Loucy (cell line): ENCODE results near the gene FFAR1.

Source experiments
- H2AFZ ChIP-seq: fragments of 200-600 bp; sonication (generic); 2 replicates; pipeline ENCODE4 v1.6.0; 2016; ENCODE audit warnings: antibody characterized with exemption, mild to moderate bottlenecking, low read length, moderate library complexity
- H3F3A ChIP-seq: fragments of 200-600 bp; 2 replicates; pipeline ENCODE4 v1.6.0; 2016; ENCODE audit warnings: antibody characterized with exemption, low read depth, mild to moderate bottlenecking
- H3K27me3 ChIP-seq: fragments of 200-600 bp; sonication (generic); 2 replicates; pipeline ENCODE4 v1.6.1; 2014; ENCODE audit warnings: low read length, mild to moderate bottlenecking; ENCODE audit not compliant: insufficient read depth, poor library complexity, severe bottlenecking
- H3K36me3 ChIP-seq: fragments of 200-600 bp; sonication (generic); 2 replicates; pipeline ENCODE4 v1.6.1; 2016; ENCODE audit warnings: low read length; ENCODE audit not compliant: insufficient read depth
- H3K4me1 ChIP-seq: fragments of 200-600 bp; sonication (generic); 2 replicates; pipeline ENCODE4 v1.5.1; 2014; ENCODE audit warnings: low read length, mild to moderate bottlenecking; ENCODE audit not compliant: insufficient read depth, poor library complexity, severe bottlenecking
- H3K4me2 ChIP-seq: fragments of 200-600 bp; sonication (generic); 2 replicates; pipeline ENCODE4 v1.6.0; 2014; ENCODE audit warnings: antibody characterized with exemption, low read length, low read depth, mild to moderate bottlenecking; ENCODE audit not compliant: poor library complexity, severe bottlenecking
- H3K4me3 ChIP-seq: fragments of 200-600 bp; sonication (generic); 2 replicates; pipeline ENCODE4 v1.5.1; 2014; ENCODE audit warnings: low read length, mild to moderate bottlenecking, mixed read lengths; ENCODE audit not compliant: poor library complexity, severe bottlenecking
- H3K79me2 ChIP-seq: fragments of 200-600 bp; sonication (generic); 2 replicates; pipeline ENCODE4 v1.6.1; 2014; ENCODE audit warnings: low read length; ENCODE audit not compliant: insufficient read depth
- H3K9ac ChIP-seq: fragments of 200-600 bp; sonication (generic); 2 replicates; pipeline ENCODE4 v1.6.0; 2014; ENCODE audit warnings: mild to moderate bottlenecking, low read depth, low read length, moderate library complexity; ENCODE audit not compliant: poor library complexity, severe bottlenecking
- H3K9me2 ChIP-seq: fragments of 200-600 bp; sonication (generic); replicated peaks from 2 replicates; pipeline ENCODE4 v1.6.1; 2016; ENCODE audit warnings: low read depth, low read length, mixed read lengths
- H3K9me3 ChIP-seq: fragments of 200-600 bp; sonication (generic); 2 replicates; pipeline ENCODE4 v1.6.1; 2014; ENCODE audit warnings: mild to moderate bottlenecking, antibody characterized with exemption, low read length, low read depth; ENCODE audit not compliant: insufficient read depth
- H4K20me1 ChIP-seq: fragments of 200-600 bp; sonication (generic); 2 replicates; pipeline ENCODE4 v1.6.0; 2014; ENCODE audit warnings: antibody characterized with exemption, low read length, mild to moderate bottlenecking; ENCODE audit not compliant: insufficient read depth, poor library complexity, severe bottlenecking
- CTCF ChIP-seq: fragments of 200-600 bp; sonication (generic); conservative IDR thresholded peaks from 2 replicates; pipeline ENCODE4 v1.5.1; 2014; ENCODE audit warnings: mild to moderate bottlenecking, antibody characterized with exemption, low read length
- EZH2phosphoT487 ChIP-seq: fragments of 200-600 bp; IDR thresholded peaks from 2 replicates; pipeline ENCODE4 v1.6.1; 2018; ENCODE audit warnings: antibody characterized with exemption, mild to moderate bottlenecking, moderate library complexity, borderline replicate concordance

FFAR1 gene

GRCh38 chr19:35340431-35340830, 7.3 kb upstream of the FFAR1 start:
- H3F3A ChIP-seq, result no peaks in the 10 kb centered on the region
- H3K9me2 ChIP-seq, result no peaks in the 10 kb centered on the region
- H3K79me2 ChIP-seq, result no peaks in the 10 kb centered on the region
- no peaks in the 10 kb centered on the region for H3K36me3 ChIP-seq
- no peak overlapping the region for H3K9ac ChIP-seq
- no peak overlapping the region for H3K4me2 ChIP-seq
- no peaks in the 10 kb centered on the region for H3K27me3 ChIP-seq
- H4K20me1 ChIP-seq, result no peaks in the 10 kb centered on the region
- H3K9me3 ChIP-seq, result no peaks in the 10 kb centered on the region
- H2AFZ ChIP-seq, result no peak overlapping the region
- H3K4me3 ChIP-seq, result no peak overlapping the region
- TF ChIP-seq EZH2phosphoT487 (no peak), CTCF (no peak)
- H3K4me1 ChIP-seq, result no peaks in the 10 kb centered on the region

GRCh38 chr19:35341006-35341405, 6.7 kb upstream of the FFAR1 start:
- H3K9me3 ChIP-seq, result no peaks in the 10 kb centered on the region

GRCh38 chr19:35341565-35342225, 6.0 kb upstream of the FFAR1 start:
- no peaks in the 10 kb centered on the region for H3K27me3 ChIP-seq
- no peaks in the 10 kb centered on the region for H3K9me3 ChIP-seq
- H3K4me1 ChIP-seq, result peaks cover 7% of the 10 kb centered on the region
- H3K9ac ChIP-seq, result no peak overlapping the region
- no peaks in the 10 kb centered on the region for H4K20me1 ChIP-seq
- H3K79me2 ChIP-seq, result no peaks in the 10 kb centered on the region
- no peaks in the 10 kb centered on the region for H3F3A ChIP-seq
- H3K4me2 ChIP-seq, result no peak overlapping the region
- H3K36me3 ChIP-seq, result no peaks in the 10 kb centered on the region
- TF ChIP-seq EZH2phosphoT487 (no peak), CTCF (no peak)
- no peaks in the 10 kb centered on the region for H3K9me2 ChIP-seq
- no peak overlapping the region for H2AFZ ChIP-seq
- no peak overlapping the region for H3K4me3 ChIP-seq

More at GRCh38 chr19:35341006-35341405, 6.7 kb upstream of the FFAR1 start:
- no peak overlapping the region for H3K9ac ChIP-seq
- H3K79me2 ChIP-seq, result no peaks in the 10 kb centered on the region
- no peak overlapping the region for H3K4me2 ChIP-seq
- no peaks in the 10 kb centered on the region for H3K27me3 ChIP-seq
- H3K4me1 ChIP-seq, result peaks cover under 1% of the 10 kb centered on the region
- no peak overlapping the region for H2AFZ ChIP-seq
- H4K20me1 ChIP-seq, result no peaks in the 10 kb centered on the region
- H3K36me3 ChIP-seq, result no peaks in the 10 kb centered on the region
- H3K9me2 ChIP-seq, result no peaks in the 10 kb centered on the region
- no peak overlapping the region for H3K4me3 ChIP-seq
- TF ChIP-seq CTCF (no peak), EZH2phosphoT487 (no peak)
- H3F3A ChIP-seq, result no peaks in the 10 kb centered on the region
